WTC11 (cell line): ENCODE data around the gene PAQR9. TPM values are rescaled to one million over a fixed set of nuclear protein-coding genes. Genes with fewer than 3 reads are reported as not detected.

Source experiments
- ATAC-seq: fragments of 200-7000 bp; cut with Tn5 transposase; 2 replicates; pipeline ENCODE4 v1.10.0; 2021; ENCODE audit warnings: mild to moderate bottlenecking, moderate library complexity
- CTCF ChIA-PET: fragments of 300-600 bp; sonication (Branson Sonifier 250); formaldehyde crosslinking; loops from one replicate; lab custom pipeline; 2021; ENCODE audit warnings: antibody characterized with exemption; lab: Charles Lee
- POLR2A ChIA-PET: fragments of 350-600 bp; sonication (Branson Sonifier 250); formaldehyde crosslinking; loops from one replicate; lab custom pipeline; 2021; ENCODE audit warnings: antibody characterized with exemption; lab: Charles Lee
- DNase-seq: peaks from one replicate; pipeline ENCODE4 v3.0.0; 2021; ENCODE audit warnings: low spot score
- H3K27ac Mint-ChIP-seq: 2 replicates; pipeline ENCODE4 v1.8.0; 2021; ENCODE audit warnings: mixed read lengths
- H3K27me3 Mint-ChIP-seq: 2 replicates; pipeline ENCODE4 v1.8.0; 2021; ENCODE audit warnings: low read depth, mild to moderate bottlenecking, moderate library complexity, mixed read lengths
- H3K36me3 Mint-ChIP-seq: 2 replicates; pipeline ENCODE4 v1.8.0; 2021; ENCODE audit warnings: mixed read lengths
- H3K4me1 Mint-ChIP-seq: 2 replicates; pipeline ENCODE4 v1.8.0; 2022; ENCODE audit warnings: mixed read lengths
- H3K4me3 Mint-ChIP-seq: 2 replicates; pipeline ENCODE4 v1.8.0; 2021; ENCODE audit warnings: mild to moderate bottlenecking, moderate library complexity, mixed read lengths
- H3K9me3 Mint-ChIP-seq: 2 replicates; pipeline ENCODE4 v1.8.0; 2021; ENCODE audit warnings: mixed read lengths
- ATF2 ChIP-seq: sonication (generic); formaldehyde crosslinking; IDR thresholded peaks from 2 replicates; pipeline ENCODE4 v1.8.1; 2022; ENCODE audit warnings: low read depth, missing genetic modification reagents, borderline replicate concordance
- ATF6 ChIP-seq: sonication (generic); formaldehyde crosslinking; IDR thresholded peaks from 2 replicates; pipeline ENCODE4 v1.8.1; 2023; ENCODE audit warnings: mild to moderate bottlenecking, missing genetic modification reagents
- ERG ChIP-seq: fragments of 250-450 bp; sonication (Bioruptor Pico); IDR thresholded peaks from 2 replicates; pipeline ENCODE4 v1.8.0; 2021; ENCODE audit warnings: mild to moderate bottlenecking
- ETV6 ChIP-seq: sonication (generic); formaldehyde crosslinking; IDR thresholded peaks from 2 replicates; pipeline ENCODE4 v1.8.1; 2022; ENCODE audit warnings: mild to moderate bottlenecking, missing genetic modification reagents
- FOXJ3 ChIP-seq: sonication (generic); formaldehyde crosslinking; IDR thresholded peaks from 2 replicates; pipeline ENCODE4 v1.9.0; 2021; ENCODE audit warnings: missing genetic modification reagents, mild to moderate bottlenecking, borderline replicate concordance
- HMGA2 ChIP-seq: fragments of 250-450 bp; sonication (Bioruptor Pico); IDR thresholded peaks from 2 replicates; pipeline ENCODE4 v1.4.0; 2021; ENCODE audit warnings: mild to moderate bottlenecking, moderate library complexity
- IRF1 ChIP-seq: sonication (generic); formaldehyde crosslinking; IDR thresholded peaks from 2 replicates; pipeline ENCODE4 v1.8.0; 2023; ENCODE audit warnings: missing genetic modification reagents
- MXD4 ChIP-seq: fragments of 250-450 bp; sonication (Bioruptor Pico); IDR thresholded peaks from 2 replicates; pipeline ENCODE4 v1.8.0; 2021; ENCODE audit warnings: mild to moderate bottlenecking, moderate library complexity, borderline replicate concordance
- NFATC4 ChIP-seq: fragments of 250-450 bp; sonication (Bioruptor Pico); IDR thresholded peaks from 2 replicates; pipeline ENCODE4 v1.9.0; 2021; ENCODE audit warnings: mild to moderate bottlenecking
- NFYB ChIP-seq: sonication (generic); formaldehyde crosslinking; conservative IDR thresholded peaks from 2 replicates; pipeline ENCODE4 v1.8.0; 2022; ENCODE audit warnings: low read depth, missing genetic modification reagents
- RELA ChIP-seq: sonication (generic); formaldehyde crosslinking; IDR thresholded peaks from 2 replicates; pipeline ENCODE4 v1.8.1; 2022; ENCODE audit warnings: missing genetic modification reagents, mild to moderate bottlenecking, borderline replicate concordance
- SMAD3 ChIP-seq: sonication (generic); formaldehyde crosslinking; IDR thresholded peaks from 2 replicates; pipeline ENCODE4 v1.8.0; 2022; ENCODE audit warnings: missing genetic modification reagents, mild to moderate bottlenecking, borderline replicate concordance
- TEAD4 ChIP-seq: sonication (generic); formaldehyde crosslinking; IDR thresholded peaks from 2 replicates; pipeline ENCODE4 v1.8.0; 2022; ENCODE audit warnings: mild to moderate bottlenecking, missing genetic modification reagents
- TP53 ChIP-seq: sonication (generic); formaldehyde crosslinking; IDR thresholded peaks from 2 replicates; pipeline ENCODE4 v1.8.1; 2023; ENCODE audit warnings: mild to moderate bottlenecking, missing genetic modification reagents
- ZBTB21 ChIP-seq: sonication (generic); formaldehyde crosslinking; IDR thresholded peaks from 2 replicates; pipeline ENCODE4 v1.8.1; 2023; ENCODE audit warnings: mild to moderate bottlenecking, missing genetic modification reagents, borderline replicate concordance
- ZNF121 ChIP-seq: sonication (generic); formaldehyde crosslinking; IDR thresholded peaks from 2 replicates; pipeline ENCODE4 v1.8.0; 2023; ENCODE audit warnings: missing genetic modification reagents
- ZNF317 ChIP-seq: sonication (generic); formaldehyde crosslinking; IDR thresholded peaks from 2 replicates; pipeline ENCODE4 v1.8.1; 2023; ENCODE audit warnings: low read depth, mild to moderate bottlenecking, moderate library complexity, missing genetic modification reagents, borderline replicate concordance
- ZNF396 ChIP-seq: fragments of 250-450 bp; sonication (Bioruptor Pico); IDR thresholded peaks from 2 replicates; pipeline ENCODE4 v1.8.0; 2021; ENCODE audit warnings: mild to moderate bottlenecking, moderate library complexity, borderline replicate concordance
- total RNA-seq: library from RNA; stranded (reverse); gene quantifications from 3 replicates; pipeline ENCODE4 v1.2.3, GENCODE V29; 2021
- TF ChIP-seq, protein P1 (sequence below): sonication (generic); formaldehyde crosslinking; IDR thresholded peaks from 2 replicates; pipeline ENCODE4 v1.8.0; 2022; ENCODE audit warnings: mild to moderate bottlenecking, missing genetic modification reagents

Gene PAQR9
- total RNA-seq, 1 experiment from 2014 or later, result 2.0 TPM

GRCh38 chr3:142947799-142948575 is 15.5 kb downstream of the PAQR9 start (continued):
- TF ChIP-seq ATF6 (CRISPR knock-in tag), result no peak
- TF ChIP-seq, all 79 proteins: peak for 0

DNA sequence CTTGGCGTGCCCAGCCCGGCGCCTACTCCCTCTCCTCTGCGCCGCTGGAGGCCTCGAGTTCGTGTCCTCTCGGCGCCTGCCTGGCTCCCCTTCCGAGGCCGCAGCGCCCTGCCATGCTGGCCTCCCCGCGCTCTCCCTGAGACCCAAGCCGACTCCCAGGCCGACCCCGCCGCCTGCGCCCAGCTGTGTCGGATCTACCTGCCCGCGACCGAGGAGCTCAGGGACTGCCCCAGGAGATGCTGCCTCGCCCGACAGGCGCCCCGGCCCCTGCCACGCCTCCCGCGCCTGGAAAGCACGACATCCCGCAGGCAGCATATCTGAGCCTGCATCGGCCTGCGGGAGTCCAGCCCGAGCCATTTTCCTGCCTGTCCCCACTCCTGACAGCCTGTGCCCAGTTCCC is 16.1 kb downstream of the PAQR9 start:
- no peaks in the 10 kb centered on the region for H3K9me3 Mint-ChIP-seq
- H3K27ac Mint-ChIP-seq, result no peak overlapping the region
- no peak for TF ChIP-seq HMGA2 (CRISPR knock-in tag)
- TF ChIP-seq, protein P1, sequence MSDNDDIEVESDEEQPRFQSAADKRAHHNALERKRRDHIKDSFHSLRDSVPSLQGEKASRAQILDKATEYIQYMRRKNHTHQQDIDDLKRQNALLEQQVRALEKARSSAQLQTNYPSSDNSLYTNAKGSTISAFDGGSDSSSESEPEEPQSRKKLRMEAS (CRISPR knock-in tag), result no peak
- TF ChIP-seq TP53 (CRISPR knock-in tag), result no peak
- no peak for TF ChIP-seq ZNF396 (CRISPR knock-in tag)
- TF ChIP-seq ZBTB21, result no peak
- no peak for TF ChIP-seq ZNF317 (CRISPR knock-in tag)
- TF ChIP-seq NFATC4 (CRISPR knock-in tag), result no peak
- TF ChIP-seq ATF2 (CRISPR knock-in tag), result no peak
- no peak for TF ChIP-seq SMAD3 (CRISPR knock-in tag)
- no peak for TF ChIP-seq NFYB (CRISPR knock-in tag)
- TF ChIP-seq TEAD4 (CRISPR knock-in tag), result no peak
- TF ChIP-seq IRF1 (CRISPR knock-in tag), result no peak
- no peak for TF ChIP-seq ERG (CRISPR knock-in tag)
- no peak for TF ChIP-seq FOXJ3
- TF ChIP-seq MXD4, result no peak
- TF ChIP-seq ZNF121 (CRISPR knock-in tag), result no peak
- no peak for TF ChIP-seq RELA (CRISPR knock-in tag)
- TF ChIP-seq ETV6 (CRISPR knock-in tag), result no peak
- ATAC-seq (peak; percentile 80), DNase-seq (peak; percentile 32)
- ChIA-PET CTCF (interaction anchor here (1.5 kb wide), 1 partner anchor 16 kb away, joined by 7 read pairs; no protein-coding TSS in a partner anchor), POLR2A (interaction anchor here (0.6 kb wide), 2 partner anchors 10 to 13 kb away, joined by 3 to 5 read pairs; no protein-coding TSS in a partner anchor)
- no peaks in the 10 kb centered on the region; the same call in 1 of the 2 replicates for H3K27me3 Mint-ChIP-seq
- peaks cover 6% of the 10 kb centered on the region for H3K4me1 Mint-ChIP-seq
- no peak overlapping the region for H3K4me3 Mint-ChIP-seq
- H3K36me3 Mint-ChIP-seq, result no peaks in the 10 kb centered on the region
